Fibroblast of villous mesenchyme (primary cell): ENCODE data around the gene EEF1AKMT1. TPM values are rescaled to one million over a fixed set of nuclear protein-coding genes. Genes with fewer than 3 reads are reported as not detected.

ENCODE experiments used
- DNase-seq: peaks from one replicate; pipeline ENCODE4 v3.0.0-alpha.2; 2010; ENCODE audit warnings: low read depth
- H3K4me3 ChIP-seq: 2 replicates; pipeline ENCODE4 v1.5.1; 2011; ENCODE audit warnings: low read depth, mild to moderate bottlenecking, low read length
- CTCF ChIP-seq: IDR thresholded peaks from 2 replicates; pipeline ENCODE4 v1.5.1; 2012; ENCODE audit warnings: low read depth, mild to moderate bottlenecking, low read length; ENCODE audit not compliant: insufficient read depth
- total RNA-seq: library from RNA; depleted of rRNA; stranded (reverse); fragments of >200 nt; gene quantifications from 2 replicates; pipeline ENCODE4 v1.2.3, GENCODE V29; 2012

The EEF1AKMT1 gene
- total RNA-seq, 1 donor, result 16.4 TPM

- TF ChIP-seq CTCF, result peak; percentile 3
- DNase-seq, result peak; percentile 45
- no peak overlapping the region for H3K4me3 ChIP-seq
Measured at GRCh38 chr13:20796791-20797508, 23.2 kb upstream of the EEF1AKMT1 start.

GRCh38 chr13:20789665-20790064 lies 15.9 kb upstream of the EEF1AKMT1 start:
- no peak for DNase-seq
- no peak for TF ChIP-seq CTCF
- no peak overlapping the region for H3K4me3 ChIP-seq

- no peak overlapping the region for H3K4me3 ChIP-seq
- no peak for DNase-seq
- TF ChIP-seq CTCF, result no peak
Measured at GRCh38 chr13:20788312-20788711, 14.6 kb upstream of the EEF1AKMT1 start.

- no peak for TF ChIP-seq CTCF
- DNase-seq, result no peak
- H3K4me3 ChIP-seq, result no peak overlapping the region
Measured at GRCh38 chr13:20787180-20787579, 13.4 kb upstream of the EEF1AKMT1 start.

- DNase-seq, result no peak
- H3K4me3 ChIP-seq, result no peak overlapping the region
- no peak for TF ChIP-seq CTCF
Measured at GRCh38 chr13:20782116-20782708, 8.5 kb upstream of the EEF1AKMT1 start.

- DNase-seq, result no peak
- TF ChIP-seq CTCF, result no peak
- H3K4me3 ChIP-seq, result no peak overlapping the region
Measured at GRCh38 chr13:20780317-20780716, 6.6 kb upstream of the EEF1AKMT1 start.
